ENCODE results near the gene DKK3. TPM values are rescaled to one million over a fixed set of nuclear protein-coding genes. Genes with fewer than 3 reads are reported as not detected.

The DKK3 gene
- total and polyA plus RNA-seq, 2 experiments from 2014 or later: 16.8 to 31.1 TPM

DNA sequence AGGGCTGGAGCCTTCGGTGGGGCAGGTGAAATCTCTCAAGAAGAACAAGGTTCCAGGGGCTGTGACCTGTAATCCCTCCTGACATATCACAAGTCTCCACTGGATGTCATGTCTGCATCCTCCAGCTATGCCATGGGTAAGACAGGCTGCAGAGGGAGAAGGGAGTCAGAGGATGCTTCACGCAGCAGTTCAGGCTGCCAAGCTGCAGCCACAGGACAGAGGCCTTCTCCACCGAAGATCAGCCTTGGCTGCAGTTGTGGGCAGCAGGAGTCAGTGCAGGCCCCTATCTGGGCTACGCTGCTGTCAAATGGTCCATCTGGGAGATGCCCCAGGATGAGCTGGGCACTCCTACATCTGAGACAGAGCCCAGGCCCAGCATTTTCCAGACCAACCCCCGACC is 25.0 kb downstream of the DKK3 start (continued):
- TF ChIP-seq, protein P1, sequence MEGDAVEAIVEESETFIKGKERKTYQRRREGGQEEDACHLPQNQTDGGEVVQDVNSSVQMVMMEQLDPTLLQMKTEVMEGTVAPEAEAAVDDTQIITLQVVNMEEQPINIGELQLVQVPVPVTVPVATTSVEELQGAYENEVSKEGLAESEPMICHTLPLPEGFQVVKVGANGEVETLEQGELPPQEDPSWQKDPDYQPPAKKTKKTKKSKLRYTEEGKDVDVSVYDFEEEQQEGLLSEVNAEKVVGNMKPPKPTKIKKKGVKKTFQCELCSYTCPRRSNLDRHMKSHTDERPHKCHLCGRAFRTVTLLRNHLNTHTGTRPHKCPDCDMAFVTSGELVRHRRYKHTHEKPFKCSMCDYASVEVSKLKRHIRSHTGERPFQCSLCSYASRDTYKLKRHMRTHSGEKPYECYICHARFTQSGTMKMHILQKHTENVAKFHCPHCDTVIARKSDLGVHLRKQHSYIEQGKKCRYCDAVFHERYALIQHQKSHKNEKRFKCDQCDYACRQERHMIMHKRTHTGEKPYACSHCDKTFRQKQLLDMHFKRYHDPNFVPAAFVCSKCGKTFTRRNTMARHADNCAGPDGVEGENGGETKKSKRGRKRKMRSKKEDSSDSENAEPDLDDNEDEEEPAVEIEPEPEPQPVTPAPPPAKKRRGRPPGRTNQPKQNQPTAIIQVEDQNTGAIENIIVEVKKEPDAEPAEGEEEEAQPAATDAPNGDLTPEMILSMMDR (conservative IDR thresholded peaks at IDR 0.05; ENCODE audit: low read depth in 2 of 2): no peak
- TF ChIP-seq ETS1 (IDR thresholded peaks at IDR 0.05): no peak

GRCh38 chr11:11982975-11983374 is 25.5 kb downstream of the DKK3 start:
- Histone ChIP-seq H3K79me2 (replicated peaks; ENCODE audit: insufficient read depth) (no peaks in the 10 kb centered on the region), H4K20me1 (replicated peaks; ENCODE audit: insufficient read depth) (no peaks in the 10 kb centered on the region), H3K9me2 (ENCODE audit: insufficient read depth) (no peaks in the 10 kb centered on the region), H3K4me2 (no peak overlapping the region), H3K27ac (ENCODE audit: low read depth) (no peak overlapping the region), H3K4me3 (no peak overlapping the region), H3K36me3 (ENCODE audit: insufficient read depth) (no peaks in the 10 kb centered on the region), H2AFZ (no peak overlapping the region), H3F3A (replicated peaks; ENCODE audit: low read depth) (no peaks in the 10 kb centered on the region), H3K4me1 (ENCODE audit: insufficient read depth) (peaks cover 10% of the 10 kb centered on the region; the same call in 1 of the 2 replicates), H3K27me3 (ENCODE audit: insufficient read depth) (no peaks in the 10 kb centered on the region)
- Mint-ChIP-seq H3K4me3 (no peak overlapping the region), H3K27me3 (ENCODE audit: insufficient read depth, low read depth, poor library complexity) (peaks cover 3% of the 10 kb centered on the region), H3K4me1 (peaks cover 18% of the 10 kb centered on the region), H3K36me3 (ENCODE audit: low read depth) (peaks cover 18% of the 10 kb centered on the region), H3K27ac (no peak overlapping the region; the same call in 1 of the 2 replicates), H3K9me3 (no peaks in the 10 kb centered on the region; the same call in 2 of the 3 replicates)
- ATAC-seq: no peak
- TF ChIP-seq, protein P1 (conservative IDR thresholded peaks at IDR 0.05; ENCODE audit: low read depth in 2 of 2): no peak
- no peak for TF ChIP-seq ETS1 (IDR thresholded peaks at IDR 0.05)
- TF ChIP-seq POLR2AphosphoS5 (IDR thresholded peaks at IDR 0.05; ENCODE audit: low read depth): no peak
- no peak for TF ChIP-seq NANOG (IDR thresholded peaks at IDR 0.05; ENCODE audit: borderline replicate concordance)
- TF ChIP-seq CREB1 (CRISPR knock-in tag; IDR thresholded peaks at IDR 0.05; ENCODE audit: low read depth): no peak
- DNase-seq (ENCODE audit: low spot score): no peak

DNA sequence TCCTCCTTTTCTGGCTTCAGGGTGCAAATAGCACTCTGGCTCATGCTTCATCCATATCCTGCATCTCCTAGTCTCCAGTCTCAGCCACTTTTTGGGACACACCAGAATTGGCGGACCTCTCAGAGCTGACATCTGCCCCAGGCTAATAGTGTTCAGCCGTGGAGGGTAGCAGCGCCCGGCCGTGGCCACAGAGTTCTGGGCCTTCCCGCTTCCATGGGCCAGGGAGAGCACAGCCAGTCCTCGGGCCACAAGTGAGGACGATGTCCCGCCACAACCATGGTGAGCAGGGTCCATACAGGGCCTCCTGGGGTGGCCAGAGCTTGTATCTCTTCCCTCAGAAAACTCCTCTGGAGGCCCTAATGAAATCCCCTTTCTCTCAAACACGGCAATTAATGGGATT is 26.0 kb downstream of the DKK3 start:
- H2AFZ ChIP-seq: no peak overlapping the region
- H3K9me2 ChIP-seq (ENCODE audit: insufficient read depth): no peaks in the 10 kb centered on the region
- peaks cover 13% of the 10 kb centered on the region for H3K36me3 Mint-ChIP-seq (ENCODE audit: low read depth)
- H3K79me2 ChIP-seq (replicated peaks; ENCODE audit: insufficient read depth): no peaks in the 10 kb centered on the region
- ATAC-seq (no peak), DNase-seq (ENCODE audit: low spot score) (no peak)
- no peaks in the 10 kb centered on the region for H3K27me3 ChIP-seq (ENCODE audit: insufficient read depth)
- H3K4me1 ChIP-seq (ENCODE audit: insufficient read depth): peaks cover 13% of the 10 kb centered on the region; the same call in 1 of the 2 replicates
- no peaks in the 10 kb centered on the region for H3K36me3 ChIP-seq (ENCODE audit: insufficient read depth)
- peaks cover 17% of the 10 kb centered on the region for H3K4me1 Mint-ChIP-seq
- no peaks in the 10 kb centered on the region for H3F3A ChIP-seq (replicated peaks; ENCODE audit: low read depth)
- H3K27ac Mint-ChIP-seq: no peak overlapping the region
- no peak overlapping the region for H3K4me2 ChIP-seq
- peaks cover 3% of the 10 kb centered on the region for H3K27me3 Mint-ChIP-seq (ENCODE audit: insufficient read depth, low read depth, poor library complexity)
- H3K4me3 ChIP-seq: no peak overlapping the region
- H3K9me3 Mint-ChIP-seq: no peaks in the 10 kb centered on the region; the same call in 2 of the 3 replicates
- no peak overlapping the region for H3K4me3 Mint-ChIP-seq
- no peaks in the 10 kb centered on the region for H4K20me1 ChIP-seq (replicated peaks; ENCODE audit: insufficient read depth)
- no peak overlapping the region for H3K27ac ChIP-seq (ENCODE audit: low read depth)
- TF ChIP-seq NANOG (IDR thresholded peaks at IDR 0.05; ENCODE audit: borderline replicate concordance): no peak
- TF ChIP-seq, protein P2, sequence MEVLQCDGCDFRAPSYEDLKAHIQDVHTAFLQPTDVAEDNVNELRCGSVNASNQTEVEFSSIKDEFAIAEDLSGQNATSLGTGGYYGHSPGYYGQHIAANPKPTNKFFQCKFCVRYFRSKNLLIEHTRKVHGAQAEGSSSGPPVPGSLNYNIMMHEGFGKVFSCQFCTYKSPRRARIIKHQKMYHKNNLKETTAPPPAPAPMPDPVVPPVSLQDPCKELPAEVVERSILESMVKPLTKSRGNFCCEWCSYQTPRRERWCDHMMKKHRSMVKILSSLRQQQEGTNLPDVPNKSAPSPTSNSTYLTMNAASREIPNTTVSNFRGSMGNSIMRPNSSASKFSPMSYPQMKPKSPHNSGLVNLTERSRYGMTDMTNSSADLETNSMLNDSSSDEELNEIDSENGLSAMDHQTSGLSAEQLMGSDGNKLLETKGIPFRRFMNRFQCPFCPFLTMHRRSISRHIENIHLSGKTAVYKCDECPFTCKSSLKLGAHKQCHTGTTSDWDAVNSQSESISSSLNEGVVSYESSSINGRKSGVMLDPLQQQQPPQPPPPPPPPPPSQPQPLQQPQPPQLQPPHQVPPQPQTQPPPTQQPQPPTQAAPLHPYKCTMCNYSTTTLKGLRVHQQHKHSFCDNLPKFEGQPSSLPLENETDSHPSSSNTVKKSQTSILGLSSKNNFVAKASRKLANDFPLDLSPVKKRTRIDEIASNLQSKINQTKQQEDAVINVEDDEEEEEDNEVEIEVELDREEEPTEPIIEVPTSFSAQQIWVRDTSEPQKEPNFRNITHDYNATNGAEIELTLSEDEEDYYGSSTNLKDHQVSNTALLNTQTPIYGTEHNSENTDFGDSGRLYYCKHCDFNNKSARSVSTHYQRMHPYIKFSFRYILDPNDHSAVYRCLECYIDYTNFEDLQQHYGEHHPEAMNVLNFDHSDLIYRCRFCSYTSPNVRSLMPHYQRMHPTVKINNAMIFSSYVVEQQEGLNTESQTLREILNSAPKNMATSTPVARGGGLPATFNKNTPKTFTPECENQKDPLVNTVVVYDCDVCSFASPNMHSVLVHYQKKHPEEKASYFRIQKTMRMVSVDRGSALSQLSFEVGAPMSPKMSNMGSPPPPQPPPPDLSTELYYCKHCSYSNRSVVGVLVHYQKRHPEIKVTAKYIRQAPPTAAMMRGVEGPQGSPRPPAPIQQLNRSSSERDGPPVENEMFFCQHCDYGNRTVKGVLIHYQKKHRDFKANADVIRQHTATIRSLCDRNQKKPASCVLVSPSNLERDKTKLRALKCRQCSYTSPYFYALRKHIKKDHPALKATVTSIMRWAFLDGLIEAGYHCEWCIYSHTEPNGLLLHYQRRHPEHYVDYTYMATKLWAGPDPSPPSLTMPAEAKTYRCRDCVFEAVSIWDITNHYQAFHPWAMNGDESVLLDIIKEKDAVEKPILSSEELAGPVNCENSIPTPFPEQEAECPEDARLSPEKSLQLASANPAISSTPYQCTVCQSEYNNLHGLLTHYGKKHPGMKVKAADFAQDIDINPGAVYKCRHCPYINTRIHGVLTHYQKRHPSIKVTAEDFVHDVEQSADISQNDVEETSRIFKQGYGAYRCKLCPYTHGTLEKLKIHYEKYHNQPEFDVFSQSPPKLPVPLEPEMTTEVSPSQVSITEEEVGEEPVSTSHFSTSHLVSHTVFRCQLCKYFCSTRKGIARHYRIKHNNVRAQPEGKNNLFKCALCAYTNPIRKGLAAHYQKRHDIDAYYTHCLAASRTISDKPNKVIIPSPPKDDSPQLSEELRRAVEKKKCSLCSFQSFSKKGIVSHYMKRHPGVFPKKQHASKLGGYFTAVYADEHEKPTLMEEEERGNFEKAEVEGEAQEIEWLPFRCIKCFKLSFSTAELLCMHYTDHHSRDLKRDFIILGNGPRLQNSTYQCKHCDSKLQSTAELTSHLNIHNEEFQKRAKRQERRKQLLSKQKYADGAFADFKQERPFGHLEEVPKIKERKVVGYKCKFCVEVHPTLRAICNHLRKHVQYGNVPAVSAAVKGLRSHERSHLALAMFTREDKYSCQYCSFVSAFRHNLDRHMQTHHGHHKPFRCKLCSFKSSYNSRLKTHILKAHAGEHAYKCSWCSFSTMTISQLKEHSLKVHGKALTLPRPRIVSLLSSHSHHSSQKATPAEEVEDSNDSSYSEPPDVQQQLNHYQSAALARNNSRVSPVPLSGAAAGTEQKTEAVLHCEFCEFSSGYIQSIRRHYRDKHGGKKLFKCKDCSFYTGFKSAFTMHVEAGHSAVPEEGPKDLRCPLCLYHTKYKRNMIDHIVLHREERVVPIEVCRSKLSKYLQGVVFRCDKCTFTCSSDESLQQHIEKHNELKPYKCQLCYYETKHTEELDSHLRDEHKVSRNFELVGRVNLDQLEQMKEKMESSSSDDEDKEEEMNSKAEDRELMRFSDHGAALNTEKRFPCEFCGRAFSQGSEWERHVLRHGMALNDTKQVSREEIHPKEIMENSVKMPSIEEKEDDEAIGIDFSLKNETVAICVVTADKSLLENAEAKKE (CRISPR knock-in tag; IDR thresholded peaks at IDR 0.05): no peak
